GM12873 (cell line): Measurements from ENCODE around the gene PGPEP1.
A peak's percentile ranks its signal among the peaks of the same experiment; 100 is the strongest.

Source experiments
- CTCF ChIP-seq: IDR thresholded peaks from 2 replicates; pipeline ENCODE4 v1.5.1; 2012; ENCODE audit warnings: low read depth, mild to moderate bottlenecking, moderate library complexity, low read length, control low read depth; ENCODE audit not compliant: insufficient read depth; ENCODE audit errors: missing control alignments

Gene PGPEP1

DNA sequence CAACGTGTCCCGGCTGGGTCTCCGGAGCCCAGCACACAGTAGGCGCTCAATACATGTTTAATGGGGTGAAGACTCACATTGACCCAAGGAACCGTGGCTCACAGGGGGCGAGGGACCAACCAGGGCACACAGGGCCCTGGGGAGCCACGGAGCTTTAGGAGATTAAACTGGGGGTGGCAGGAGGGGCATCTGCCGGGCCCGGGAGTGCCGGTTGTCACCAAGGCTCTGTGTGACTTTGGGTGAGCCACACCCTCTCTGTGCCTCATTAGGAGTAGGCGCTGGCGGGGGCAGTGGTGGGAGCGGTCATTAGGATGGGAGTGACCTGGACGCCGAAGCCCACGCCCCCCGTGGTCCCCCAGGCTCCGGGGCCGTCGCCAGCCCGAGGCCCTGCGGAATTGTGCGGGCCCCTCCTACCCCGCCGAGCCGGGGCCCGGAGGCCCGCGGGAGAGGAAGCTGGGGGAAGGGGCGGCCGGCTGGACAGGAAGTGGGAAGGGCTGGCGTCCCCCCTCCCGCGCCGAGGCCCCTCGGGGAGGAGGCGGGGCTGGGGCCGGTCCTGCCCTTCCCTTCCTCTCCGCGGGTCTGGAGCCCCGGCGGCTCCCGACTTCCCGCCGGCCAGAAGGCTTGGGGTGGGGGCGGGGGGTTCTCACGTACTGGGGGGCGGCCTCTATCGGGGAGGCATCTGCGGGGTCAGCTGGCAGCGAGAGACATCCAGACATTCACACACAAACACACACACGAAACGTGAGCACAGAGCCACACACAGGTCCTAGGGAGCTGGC, 77.0 kb downstream of the PGPEP1 start:
- no peak for TF ChIP-seq CTCF

- TF ChIP-seq CTCF = no peak
Measured at GRCh38 chr19:18418029-18418482, 77.7 kb downstream of the PGPEP1 start.

DNA sequence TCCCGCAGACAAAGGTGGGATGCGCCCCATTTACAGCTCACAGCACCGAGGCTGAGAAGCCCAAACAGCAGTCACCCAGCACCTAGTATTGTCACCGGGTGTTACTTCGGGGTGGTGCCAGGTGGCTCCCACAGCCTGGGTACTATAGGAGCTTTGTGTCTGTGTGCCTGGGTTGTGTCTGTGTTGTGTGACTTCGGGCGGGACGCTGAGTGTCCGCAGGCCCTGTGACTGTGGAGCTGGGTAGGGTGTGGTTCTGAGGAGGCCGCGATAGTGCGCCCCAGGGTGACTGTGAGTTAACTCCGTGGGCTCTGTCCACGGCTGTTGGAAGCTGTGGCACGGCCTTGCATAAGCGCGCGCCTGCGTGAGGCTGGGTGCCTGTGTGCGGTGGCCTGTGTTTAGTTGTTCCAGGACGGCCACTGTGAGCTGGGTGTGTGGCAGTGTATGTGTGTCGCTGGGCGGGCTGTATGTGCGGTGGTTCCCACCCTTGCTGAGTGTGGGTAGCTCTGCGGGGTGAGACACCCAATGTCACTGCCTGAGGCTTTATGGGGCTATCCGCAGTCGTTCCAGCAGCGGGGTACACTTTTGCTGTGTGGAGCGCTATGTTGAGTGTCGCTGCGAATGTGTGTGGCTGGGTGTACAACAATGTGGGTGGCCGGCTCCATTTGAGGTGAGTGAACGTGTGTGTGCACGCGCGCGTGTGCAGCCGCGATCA, 78.2 kb downstream of the PGPEP1 start:
- no peak for TF ChIP-seq CTCF

GRCh38 chr19:18419195-18419698, 78.8 kb downstream of the PGPEP1 start, which contains the start of gene SSBP4:
Gene SSBP4 (plus strand): TSS chr19:18419398. CDS start chr19:18419649, 251 bp downstream.
- peak; percentile 26 for TF ChIP-seq CTCF
